Neural cell (in vitro differentiated cells): ENCODE data around the gene TDP1. TPM values are rescaled to one million over a fixed set of nuclear protein-coding genes. Genes with fewer than 3 reads are reported as not detected.

Source experiments
- H2AFZ ChIP-seq: fragments of 200-600, 300-800 bp; sonication (generic), shearing (Covaris generic); 2 replicates; pipeline ENCODE4 v1.6.0; 2014; ENCODE audit warnings: low read depth, mild to moderate bottlenecking, antibody characterized with exemption, low read length, moderate library complexity
- H3F3A ChIP-seq: fragments of 200-600 bp; shearing (Covaris generic); 2 replicates; pipeline ENCODE4 v1.6.1; 2016; ENCODE audit warnings: mild to moderate bottlenecking, moderate library complexity, mixed read lengths, antibody characterized with exemption, low read length; ENCODE audit not compliant: insufficient read depth, poor library complexity, severe bottlenecking
- H3K27ac ChIP-seq: fragments of 200-600, 300-800 bp; sonication (generic), shearing (Covaris generic); 2 replicates; pipeline ENCODE4 v1.5.1; 2014; ENCODE audit warnings: mild to moderate bottlenecking, low read length, moderate library complexity
- H3K27me3 ChIP-seq: fragments of 300-800, 200-600 bp; sonication (generic), shearing (Covaris generic); 2 replicates; pipeline ENCODE4 v1.6.0; 2014; ENCODE audit warnings: mild to moderate bottlenecking, low read depth, low read length, moderate library complexity; ENCODE audit not compliant: insufficient read depth
- H3K36me3 ChIP-seq: fragments of 300-800, 200-600 bp; sonication (generic), shearing (Covaris generic); 2 replicates; pipeline ENCODE4 v1.5.1; 2014; ENCODE audit warnings: mild to moderate bottlenecking, antibody characterized with exemption, low read length, moderate library complexity; ENCODE audit not compliant: insufficient read depth
- H3K4me2 ChIP-seq: fragments of 300-800, 200-600 bp; sonication (generic), shearing (Covaris generic); 2 replicates; pipeline ENCODE4 v1.6.0; 2014; ENCODE audit warnings: mild to moderate bottlenecking, low read length
- H3K4me3 ChIP-seq: fragments of 300-800, 200-600 bp; sonication (generic), shearing (Covaris generic); 2 replicates; pipeline ENCODE4 v1.5.1; 2014; ENCODE audit warnings: mild to moderate bottlenecking, low read length, moderate library complexity
- H3K79me2 ChIP-seq: fragments of 200-600 bp; shearing (Covaris generic); replicated peaks from 2 replicates; pipeline ENCODE4 v1.6.0; 2014; ENCODE audit warnings: mild to moderate bottlenecking, low read length, moderate library complexity; ENCODE audit not compliant: insufficient read depth
- H3K9ac ChIP-seq: fragments of 300-800, 200-600 bp; sonication (generic), shearing (Covaris generic); 2 replicates; pipeline ENCODE4 v1.6.1; 2016; ENCODE audit warnings: mild to moderate bottlenecking, low read length, mixed read lengths
- H3K9me2 ChIP-seq: fragments of 200-600 bp; shearing (Covaris generic); 2 replicates; pipeline ENCODE4 v1.6.1; 2016; ENCODE audit warnings: mild to moderate bottlenecking, low read length, mixed read lengths; ENCODE audit not compliant: insufficient read depth
- H3K9me3 ChIP-seq: fragments of 200-600, 300-800 bp; sonication (generic), shearing (Covaris generic); 2 replicates; pipeline ENCODE4 v1.6.1; 2016; ENCODE audit warnings: mild to moderate bottlenecking, mixed run types, low read length, moderate library complexity, mixed read lengths
- H4K20me1 ChIP-seq: fragments of 200-600 bp; shearing (Covaris generic); 2 replicates; pipeline ENCODE4 v1.6.1; 2016; ENCODE audit warnings: mild to moderate bottlenecking, mixed run types; ENCODE audit not compliant: insufficient read depth
- CTCF ChIP-seq: fragments of 450-650 bp; IDR thresholded peaks from 2 replicates; pipeline ENCODE4 v1.5.1; 2014; ENCODE audit warnings: antibody characterized with exemption, mild to moderate bottlenecking, moderate library complexity; ENCODE audit not compliant: poor library complexity, severe bottlenecking
- EP300 ChIP-seq: fragments of 450-650 bp; conservative IDR thresholded peaks from 2 replicates; pipeline ENCODE4 v1.6.1; 2014; ENCODE audit warnings: antibody characterized with exemption, mild to moderate bottlenecking, moderate library complexity; ENCODE audit not compliant: poor library complexity, severe bottlenecking
- EZH2 ChIP-seq: fragments of 200-600, 300-800 bp; shearing (Covaris generic), sonication (generic); IDR thresholded peaks from 2 replicates; pipeline ENCODE4 v1.6.1; 2014; ENCODE audit warnings: antibody characterized with exemption, low read length, borderline replicate concordance, mild to moderate bottlenecking; ENCODE audit not compliant: insufficient read depth, poor library complexity, severe bottlenecking
- MXI1 ChIP-seq: fragments of 450-650 bp; conservative IDR thresholded peaks from 2 replicates; pipeline ENCODE4 v1.6.1; 2014; ENCODE audit warnings: antibody characterized with exemption, mild to moderate bottlenecking; ENCODE audit not compliant: poor library complexity, severe bottlenecking
- POLR2AphosphoS5 ChIP-seq: IDR thresholded peaks from 2 replicates; pipeline ENCODE4 v1.6.1; 2012
- RAD21 ChIP-seq: fragments of 450-650 bp; conservative IDR thresholded peaks from 2 replicates; pipeline ENCODE4 v1.6.1; 2014; ENCODE audit warnings: antibody characterized with exemption, mild to moderate bottlenecking, moderate library complexity
- SMC3 ChIP-seq: fragments of 450-650 bp; conservative IDR thresholded peaks from 2 replicates; pipeline ENCODE4 v1.6.1; 2014; ENCODE audit warnings: antibody characterized with exemption, mild to moderate bottlenecking, moderate library complexity; ENCODE audit not compliant: poor library complexity
- TAF1 ChIP-seq: IDR thresholded peaks from 2 replicates; pipeline ENCODE4 v1.6.1; 2012; ENCODE audit warnings: low read depth
- polyA plus RNA-seq: library from polyadenylated mRNA; depleted of rRNA; stranded (reverse); fragments of >200 nt; gene quantifications from 2 replicates; pipeline ENCODE4 v1.2.3, GENCODE V29; 2014
- TF ChIP-seq, protein P1 (sequence below): IDR thresholded peaks from 2 replicates; pipeline ENCODE4 v1.6.1; 2012; ENCODE audit warnings: borderline replicate concordance

TDP1 gene
- polyA plus RNA-seq, 1 donor from 2014 or later, result 29.1 TPM

DNA sequence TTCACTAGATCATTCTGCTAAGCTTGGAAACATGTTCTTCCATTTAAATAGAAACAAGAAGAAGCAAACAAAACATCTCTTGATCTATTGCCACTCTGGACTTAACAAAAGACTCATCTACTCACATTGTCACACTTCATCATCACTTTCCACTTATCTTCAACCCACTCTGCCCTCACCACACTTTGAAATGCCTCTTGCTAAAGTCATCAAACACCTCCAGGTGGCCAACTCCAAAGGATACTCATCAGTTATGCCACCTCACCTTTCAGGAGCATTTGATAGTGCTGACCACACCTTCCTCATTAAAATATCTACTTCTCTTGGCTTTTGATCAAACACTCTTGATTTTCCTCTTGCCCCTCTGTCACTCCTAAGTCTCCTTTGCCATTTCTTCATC, 8.4 kb upstream of the TDP1 start:
- no peak overlapping the region for H3K27ac ChIP-seq
- no peaks in the 10 kb centered on the region for H3K9me2 ChIP-seq
- no peak overlapping the region for H3K4me2 ChIP-seq
- H3K27me3 ChIP-seq, result no peaks in the 10 kb centered on the region
- H3K9ac ChIP-seq, result no peak overlapping the region
- TF ChIP-seq EP300 (no peak), CTCF (no peak), SMC3 (no peak), RAD21 (no peak), TAF1 (no peak)
- no peaks in the 10 kb centered on the region for H3K36me3 ChIP-seq
- no peak overlapping the region for H2AFZ ChIP-seq
- no peaks in the 10 kb centered on the region for H4K20me1 ChIP-seq
- no peak overlapping the region for H3K4me3 ChIP-seq
- no peaks in the 10 kb centered on the region for H3K9me3 ChIP-seq
- no peaks in the 10 kb centered on the region for H3K79me2 ChIP-seq
- H3F3A ChIP-seq, result no peaks in the 10 kb centered on the region

- Histone ChIP-seq H4K20me1 (no peaks in the 10 kb centered on the region), H2AFZ (no peak overlapping the region), H3K9me3 (no peaks in the 10 kb centered on the region), H3F3A (peaks cover 3% of the 10 kb centered on the region), H3K9ac (no peak overlapping the region), H3K79me2 (peaks cover 7% of the 10 kb centered on the region), H3K4me3 (no peak overlapping the region), H3K4me2 (no peak overlapping the region), H3K36me3 (no peaks in the 10 kb centered on the region), H3K27me3 (no peaks in the 10 kb centered on the region), H3K9me2 (no peaks in the 10 kb centered on the region), H3K27ac (no peak overlapping the region)
- no peak for TF ChIP-seq RAD21
- TF ChIP-seq EP300, result no peak
- no peak for TF ChIP-seq POLR2AphosphoS5
- TF ChIP-seq EZH2, result no peak
- TF ChIP-seq, protein P1, sequence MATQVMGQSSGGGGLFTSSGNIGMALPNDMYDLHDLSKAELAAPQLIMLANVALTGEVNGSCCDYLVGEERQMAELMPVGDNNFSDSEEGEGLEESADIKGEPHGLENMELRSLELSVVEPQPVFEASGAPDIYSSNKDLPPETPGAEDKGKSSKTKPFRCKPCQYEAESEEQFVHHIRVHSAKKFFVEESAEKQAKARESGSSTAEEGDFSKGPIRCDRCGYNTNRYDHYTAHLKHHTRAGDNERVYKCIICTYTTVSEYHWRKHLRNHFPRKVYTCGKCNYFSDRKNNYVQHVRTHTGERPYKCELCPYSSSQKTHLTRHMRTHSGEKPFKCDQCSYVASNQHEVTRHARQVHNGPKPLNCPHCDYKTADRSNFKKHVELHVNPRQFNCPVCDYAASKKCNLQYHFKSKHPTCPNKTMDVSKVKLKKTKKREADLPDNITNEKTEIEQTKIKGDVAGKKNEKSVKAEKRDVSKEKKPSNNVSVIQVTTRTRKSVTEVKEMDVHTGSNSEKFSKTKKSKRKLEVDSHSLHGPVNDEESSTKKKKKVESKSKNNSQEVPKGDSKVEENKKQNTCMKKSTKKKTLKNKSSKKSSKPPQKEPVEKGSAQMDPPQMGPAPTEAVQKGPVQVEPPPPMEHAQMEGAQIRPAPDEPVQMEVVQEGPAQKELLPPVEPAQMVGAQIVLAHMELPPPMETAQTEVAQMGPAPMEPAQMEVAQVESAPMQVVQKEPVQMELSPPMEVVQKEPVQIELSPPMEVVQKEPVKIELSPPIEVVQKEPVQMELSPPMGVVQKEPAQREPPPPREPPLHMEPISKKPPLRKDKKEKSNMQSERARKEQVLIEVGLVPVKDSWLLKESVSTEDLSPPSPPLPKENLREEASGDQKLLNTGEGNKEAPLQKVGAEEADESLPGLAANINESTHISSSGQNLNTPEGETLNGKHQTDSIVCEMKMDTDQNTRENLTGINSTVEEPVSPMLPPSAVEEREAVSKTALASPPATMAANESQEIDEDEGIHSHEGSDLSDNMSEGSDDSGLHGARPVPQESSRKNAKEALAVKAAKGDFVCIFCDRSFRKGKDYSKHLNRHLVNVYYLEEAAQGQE, result no peak
- no peak for TF ChIP-seq CTCF
- no peak for TF ChIP-seq SMC3
- no peak for TF ChIP-seq TAF1
- TF ChIP-seq MXI1, result no peak
These were observed 3.2 kb upstream of the TDP1 start for GRCh38 chr14:89952576-89952975.
